PC-9 (cell line): ENCODE results near the gene LZTFL1. TPM values are rescaled to one million over a fixed set of nuclear protein-coding genes. Genes with fewer than 3 reads are reported as not detected.

Experiments
- BruUV-seq: library from RNA; stranded (reverse); fragments of 400-500 nt; replicated peaks from 2 replicates; lab custom pipeline; 2021; lab: Mats Ljungman, UMichigan
- CTCF ChIA-PET: fragments of 300-600 bp; sonication (Branson Sonifier 250); formaldehyde crosslinking; loops from one replicate; lab custom pipeline; 2022; ENCODE audit warnings: antibody characterized with exemption; lab: Charles Lee
- POLR2A ChIA-PET: fragments of 300-600 bp; sonication (Branson Sonifier 250); formaldehyde crosslinking; loops from one replicate; lab custom pipeline; 2022; ENCODE audit warnings: antibody characterized with exemption; ENCODE audit not compliant: unreplicated experiment; lab: Charles Lee
- DNase-seq, 2 experiments: peaks; one replicate each; pipeline versions ENCODE4 v3.0.0 to v3.0.0-alpha.2; 2015 to 2022; ENCODE audit warnings: mixed read lengths in 1 of 2
- H2AFZ ChIP-seq: fragments of 200-600 bp; sonication (generic); 2 replicates; pipeline ENCODE4 v1.8.1; 2017; ENCODE audit warnings: antibody characterized with exemption
- H3F3A ChIP-seq: fragments of 200-600 bp; sonication (generic); 2 replicates; pipeline ENCODE4 v1.8.1; 2017; ENCODE audit warnings: antibody characterized with exemption, mild to moderate bottlenecking, low read depth; ENCODE audit not compliant: insufficient read depth
- H3K27ac ChIP-seq: fragments of 200-600 bp; sonication (generic); 2 replicates; pipeline ENCODE4 v1.6.1; 2016; ENCODE audit warnings: mixed run types
- H3K27me3 ChIP-seq: fragments of 200-600 bp; sonication (generic); 2 replicates; pipeline ENCODE4 v1.6.1; 2016; ENCODE audit warnings: low read depth, mixed run types; ENCODE audit not compliant: insufficient read depth
- H3K36me3 ChIP-seq: fragments of 200-600 bp; sonication (generic); 2 replicates; pipeline ENCODE4 v1.6.1; 2016; ENCODE audit warnings: low read depth, mixed run types
- H3K4me1 ChIP-seq: fragments of 200-600 bp; sonication (generic); replicated peaks from 2 replicates; pipeline ENCODE4 v1.6.1; 2016; ENCODE audit warnings: mixed run types; ENCODE audit not compliant: insufficient read depth
- H3K4me2 ChIP-seq: fragments of 200-600 bp; sonication (generic); 2 replicates; pipeline ENCODE4 v1.6.1; 2017; ENCODE audit warnings: mixed run types
- H3K4me3 ChIP-seq: fragments of 200-600 bp; sonication (generic); 2 replicates; pipeline ENCODE4 v1.6.1; 2016; ENCODE audit warnings: mixed run types
- H3K79me2 ChIP-seq: fragments of 200-600 bp; sonication (generic); 2 replicates; pipeline ENCODE4 v1.6.1; 2017; ENCODE audit warnings: low read depth, mixed run types
- H3K9me2 ChIP-seq: fragments of 200-600 bp; sonication (generic); 2 replicates; pipeline ENCODE4 v1.8.1; 2017; ENCODE audit warnings: mild to moderate bottlenecking; ENCODE audit not compliant: insufficient read depth
- H3K9me3 ChIP-seq: fragments of 200-600 bp; sonication (generic); 2 replicates; pipeline ENCODE4 v1.8.1; 2016; ENCODE audit warnings: low read depth; ENCODE audit not compliant: insufficient read depth
- H4K20me1 ChIP-seq: fragments of 200-600 bp; sonication (generic); 2 replicates; pipeline ENCODE4 v1.8.1; 2017; ENCODE audit not compliant: insufficient read depth
- EZH2 ChIP-seq: fragments of 200-600 bp; sonication (generic); IDR thresholded peaks from 2 replicates; pipeline ENCODE4 v1.8.0; 2017; ENCODE audit warnings: antibody characterized with exemption, low read depth
- intact Hi-C: fragments of 100-400 bp; cut with micrococcal nuclease; formaldehyde crosslinking; loops from one replicate; pipeline ENCODE4 v1.10.0; 2022; ENCODE audit not compliant: unreplicated experiment
- total RNA-seq: library from RNA; stranded (reverse); gene quantifications from 2 replicates; pipeline ENCODE4 v1.2.3, GENCODE V29; 2021
- TF ChIP-seq, protein P1 (sequence below): fragments of 200-600 bp; sonication (generic); conservative IDR thresholded peaks from 2 replicates; pipeline ENCODE4 v1.6.1; 2017; ENCODE audit warnings: mixed run types, antibody characterized with exemption, mild to moderate bottlenecking, moderate library complexity

The LZTFL1 gene
- total RNA-seq, 1 experiment from 2014 or later: 39.2 TPM

DNA sequence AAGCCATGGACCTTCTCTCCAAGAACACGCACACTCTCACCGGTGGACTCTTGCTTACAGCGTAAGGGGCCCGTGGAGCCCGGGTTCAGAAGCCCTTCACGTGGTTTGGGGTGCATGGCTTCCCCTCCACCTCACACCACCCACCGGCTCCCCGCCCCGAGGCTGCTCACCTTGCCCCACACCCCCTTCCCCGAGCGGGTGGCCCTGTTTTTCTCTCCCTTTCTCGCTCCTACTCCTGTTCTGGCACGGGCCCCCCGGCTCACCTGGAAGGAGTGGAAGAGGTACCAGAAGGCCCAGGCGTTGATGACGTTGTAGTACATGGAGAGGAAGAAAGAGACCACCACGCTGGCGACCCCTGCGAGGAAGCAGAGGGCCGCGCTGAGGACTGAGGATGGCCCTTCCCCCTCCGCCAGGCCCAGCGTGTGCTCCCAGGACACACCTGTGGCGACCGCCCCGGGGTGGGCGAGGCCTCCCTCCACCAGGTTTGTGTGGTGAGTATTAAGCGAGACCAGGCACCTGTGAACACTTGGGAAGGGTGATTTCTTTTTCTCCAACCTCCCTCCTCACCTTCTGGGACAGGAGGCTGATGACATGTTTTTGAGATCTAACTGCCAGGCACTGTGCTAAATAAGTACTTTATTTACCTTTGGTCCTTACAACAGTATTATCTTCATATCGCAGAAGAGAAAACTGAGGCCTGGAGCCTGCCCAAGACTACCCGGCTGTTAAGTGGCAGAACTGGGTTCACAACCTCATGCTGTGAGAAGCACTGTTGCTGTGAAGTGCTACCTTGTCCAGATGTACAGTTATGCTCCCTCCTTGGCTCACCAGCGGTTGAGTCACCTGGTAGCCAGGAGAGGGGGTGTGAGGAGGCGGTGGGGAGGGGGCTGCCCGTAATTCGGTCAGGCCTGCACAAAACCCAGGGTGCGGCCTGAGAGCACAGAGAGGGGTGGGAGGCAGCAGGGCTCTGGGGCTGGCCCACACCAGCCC, 61.9 kb downstream of the LZTFL1 start:
- H3K36me3 ChIP-seq: no peaks in the 10 kb centered on the region
- no peaks in the 10 kb centered on the region for H3K4me1 ChIP-seq
- H2AFZ ChIP-seq: no peak overlapping the region
- H3K27ac ChIP-seq: no peak overlapping the region
- intact Hi-C loops: no loop called here
- H3K9me2 ChIP-seq: no peaks in the 10 kb centered on the region
- no peak overlapping the region for H3K4me2 ChIP-seq
- H3K4me3 ChIP-seq: no peak overlapping the region
- DNase-seq: no peak
- ChIA-PET CTCF (no interaction called here), POLR2A (no interaction called here)
- TF ChIP-seq, protein P1, sequence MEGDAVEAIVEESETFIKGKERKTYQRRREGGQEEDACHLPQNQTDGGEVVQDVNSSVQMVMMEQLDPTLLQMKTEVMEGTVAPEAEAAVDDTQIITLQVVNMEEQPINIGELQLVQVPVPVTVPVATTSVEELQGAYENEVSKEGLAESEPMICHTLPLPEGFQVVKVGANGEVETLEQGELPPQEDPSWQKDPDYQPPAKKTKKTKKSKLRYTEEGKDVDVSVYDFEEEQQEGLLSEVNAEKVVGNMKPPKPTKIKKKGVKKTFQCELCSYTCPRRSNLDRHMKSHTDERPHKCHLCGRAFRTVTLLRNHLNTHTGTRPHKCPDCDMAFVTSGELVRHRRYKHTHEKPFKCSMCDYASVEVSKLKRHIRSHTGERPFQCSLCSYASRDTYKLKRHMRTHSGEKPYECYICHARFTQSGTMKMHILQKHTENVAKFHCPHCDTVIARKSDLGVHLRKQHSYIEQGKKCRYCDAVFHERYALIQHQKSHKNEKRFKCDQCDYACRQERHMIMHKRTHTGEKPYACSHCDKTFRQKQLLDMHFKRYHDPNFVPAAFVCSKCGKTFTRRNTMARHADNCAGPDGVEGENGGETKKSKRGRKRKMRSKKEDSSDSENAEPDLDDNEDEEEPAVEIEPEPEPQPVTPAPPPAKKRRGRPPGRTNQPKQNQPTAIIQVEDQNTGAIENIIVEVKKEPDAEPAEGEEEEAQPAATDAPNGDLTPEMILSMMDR: no peak
- no peak for TF ChIP-seq EZH2
- H3F3A ChIP-seq: no peaks in the 10 kb centered on the region
- no peaks in the 10 kb centered on the region for H4K20me1 ChIP-seq
- H3K79me2 ChIP-seq: no peaks in the 10 kb centered on the region
- no peaks in the 10 kb centered on the region for H3K9me3 ChIP-seq
- BruUV-seq: no TSS peak
- H3K27me3 ChIP-seq: no peaks in the 10 kb centered on the region

DNA sequence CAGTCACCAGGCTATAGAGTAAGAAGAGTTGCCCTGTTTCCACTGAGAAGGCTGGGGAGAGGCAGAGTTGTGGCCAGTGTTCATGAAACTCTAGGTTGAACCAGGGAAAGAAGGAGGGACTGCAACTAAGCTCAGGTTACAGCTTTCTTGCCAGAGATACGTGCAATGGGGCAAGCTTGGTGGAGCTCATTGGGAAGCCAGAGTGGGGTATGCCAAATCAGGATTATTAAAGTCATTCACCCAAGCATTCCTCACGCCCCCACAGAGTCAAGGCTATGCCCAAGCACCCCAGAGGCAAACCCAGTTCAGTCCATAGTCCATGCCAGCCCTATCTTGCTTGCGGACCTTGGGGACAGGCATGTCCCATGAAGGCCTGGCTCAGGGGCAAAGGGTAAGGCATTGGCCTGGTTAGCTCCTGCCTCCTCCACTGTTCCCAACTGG, 63.1 kb downstream of the LZTFL1 start:
- Histone ChIP-seq H3K4me2 (no peak overlapping the region), H3K9me2 (no peaks in the 10 kb centered on the region), H3K27ac (no peak overlapping the region), H3K9me3 (no peaks in the 10 kb centered on the region), H3K79me2 (no peaks in the 10 kb centered on the region), H3K4me3 (no peak overlapping the region), H2AFZ (no peak overlapping the region), H3K36me3 (no peaks in the 10 kb centered on the region), H3K4me1 (peaks cover 3% of the 10 kb centered on the region; the same call in 1 of the 2 replicates), H3K27me3 (no peaks in the 10 kb centered on the region), H3F3A (no peaks in the 10 kb centered on the region), H4K20me1 (no peaks in the 10 kb centered on the region)
- ChIA-PET POLR2A (no interaction called here), CTCF (interaction anchor here (0.6 kb wide), 1 partner anchor 426 kb away, joined by 3 read pairs; no protein-coding TSS in a partner anchor)
- DNase-seq: no peak
- no TSS peak for BruUV-seq
- intact Hi-C loops: no loop called here
- TF ChIP-seq EZH2: no peak
- TF ChIP-seq, protein P1: no peak

DNA sequence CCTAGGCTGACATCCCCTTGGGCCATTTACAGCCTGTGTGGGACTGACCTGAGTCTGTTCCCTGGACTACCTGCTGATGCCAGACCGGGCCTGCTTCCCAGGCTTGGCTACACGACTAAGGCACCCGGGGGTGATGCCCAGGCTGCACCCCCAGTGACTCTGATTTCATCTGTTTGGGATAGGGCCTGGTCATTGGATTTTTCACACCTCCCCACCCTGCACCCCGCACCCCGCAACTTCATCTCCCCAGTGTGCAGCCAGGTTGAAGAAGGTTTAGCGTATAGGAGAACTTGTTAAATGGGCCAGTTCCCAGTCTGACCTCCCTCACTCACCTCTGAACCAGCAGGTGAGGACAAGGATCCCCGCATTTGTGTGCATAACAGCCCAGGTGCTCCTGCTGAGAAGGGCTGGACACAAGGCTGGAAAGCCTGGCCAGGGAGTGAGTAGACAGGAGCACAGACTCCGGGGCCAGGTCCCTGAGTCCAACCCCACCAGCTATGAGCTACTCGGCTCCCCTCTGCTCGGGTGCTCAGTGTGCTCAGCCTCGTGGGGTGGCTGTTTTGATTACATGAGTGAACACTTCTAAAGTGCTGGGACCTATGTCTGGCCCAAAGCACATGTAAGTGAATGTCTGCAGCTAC, 64.1 kb downstream of the LZTFL1 start:
- no peaks in the 10 kb centered on the region for H4K20me1 ChIP-seq
- ChIA-PET CTCF (no interaction called here), POLR2A (no interaction called here)
- H3K27me3 ChIP-seq: no peaks in the 10 kb centered on the region
- H3K79me2 ChIP-seq: no peaks in the 10 kb centered on the region
- no TSS peak for BruUV-seq
- H2AFZ ChIP-seq: no peak overlapping the region
- no peaks in the 10 kb centered on the region for H3K9me2 ChIP-seq
- no peaks in the 10 kb centered on the region for H3K9me3 ChIP-seq
- no peak for DNase-seq
- intact Hi-C loops: no loop called here
- H3K27ac ChIP-seq: no peak overlapping the region
- H3K4me2 ChIP-seq: no peak overlapping the region
- H3F3A ChIP-seq: no peaks in the 10 kb centered on the region
- H3K4me3 ChIP-seq: no peak overlapping the region
- TF ChIP-seq, protein P1: no peak
- no peak for TF ChIP-seq EZH2
- no peaks in the 10 kb centered on the region for H3K36me3 ChIP-seq
- H3K4me1 ChIP-seq: peaks cover 9% of the 10 kb centered on the region; the same call in 1 of the 2 replicates
